ENCODE data around the gene NFKBIB.
"Not testable (repeated sequence)": the region's sequence is repeated elsewhere in the genome, so short reads cannot be mapped to it uniquely, and the experiment has no call there.

NFKBIB gene

GRCh38 chr19:38941466-38941865 lies 41.7 kb downstream of the NFKBIB start:
- H3K4me3 ChIP-seq (ENCODE audit: low read depth, low read length); H3K36me3 ChIP-seq (ENCODE audit: control insufficient read depth, insufficient read depth, low read length); H3K9me3 ChIP-seq (ENCODE audit: control insufficient read depth, insufficient read depth, low read length); H3K4me1 ChIP-seq (ENCODE audit: control insufficient read depth, insufficient read depth, low read length); H3K9ac ChIP-seq (ENCODE audit: low read depth, low read length); H3K27me3 ChIP-seq (ENCODE audit: control insufficient read depth, insufficient read depth, low read length): not testable (repeated sequence)

GRCh38 chr19:38941979-38942378 lies 42.2 kb downstream of the NFKBIB start:
- H3K4me3 ChIP-seq (ENCODE audit: low read depth, low read length) = no peak overlapping the region
- no peak overlapping the region for H3K9ac ChIP-seq (ENCODE audit: low read depth, low read length)
- no peaks in the 10 kb centered on the region for H3K4me1 ChIP-seq (ENCODE audit: control insufficient read depth, insufficient read depth, low read length)

GRCh38 chr19:38942471-38943181 lies 42.9 kb downstream of the NFKBIB start:
- H3K9me3 ChIP-seq (ENCODE audit: control insufficient read depth, insufficient read depth, low read length) = no peaks in the 10 kb centered on the region
- peaks cover 5% of the 10 kb centered on the region for H3K27me3 ChIP-seq (ENCODE audit: control insufficient read depth, insufficient read depth, low read length)
- no peaks in the 10 kb centered on the region for H3K4me1 ChIP-seq (ENCODE audit: control insufficient read depth, insufficient read depth, low read length)
- no peak overlapping the region for H3K9ac ChIP-seq (ENCODE audit: low read depth, low read length)
- no peak overlapping the region for H3K4me3 ChIP-seq (ENCODE audit: low read depth, low read length)
- peaks cover 6% of the 10 kb centered on the region for H3K36me3 ChIP-seq (ENCODE audit: control insufficient read depth, insufficient read depth, low read length)

More at GRCh38 chr19:38941979-38942378, 42.2 kb downstream of the NFKBIB start:
- Histone ChIP-seq H3K9me3 (ENCODE audit: control insufficient read depth, insufficient read depth, low read length) (no peaks in the 10 kb centered on the region), H3K36me3 (ENCODE audit: control insufficient read depth, insufficient read depth, low read length) (peaks cover 5% of the 10 kb centered on the region), H3K27me3 (ENCODE audit: control insufficient read depth, insufficient read depth, low read length) (peaks cover 8% of the 10 kb centered on the region)

GRCh38 chr19:38944981-38945506 lies 45.3 kb downstream of the NFKBIB start:
- no peaks in the 10 kb centered on the region for H3K4me1 ChIP-seq (ENCODE audit: control insufficient read depth, insufficient read depth, low read length)
- peaks cover 6% of the 10 kb centered on the region for H3K36me3 ChIP-seq (ENCODE audit: control insufficient read depth, insufficient read depth, low read length)
- H3K4me3 ChIP-seq (ENCODE audit: low read depth, low read length) = no peak overlapping the region
- peaks cover 2% of the 10 kb centered on the region for H3K27me3 ChIP-seq (ENCODE audit: control insufficient read depth, insufficient read depth, low read length)
- no peak overlapping the region for H3K9ac ChIP-seq (ENCODE audit: low read depth, low read length)
- no peaks in the 10 kb centered on the region for H3K9me3 ChIP-seq (ENCODE audit: control insufficient read depth, insufficient read depth, low read length)

- Histone ChIP-seq H3K27me3 (ENCODE audit: control insufficient read depth, insufficient read depth, low read length) (peaks cover 3% of the 10 kb centered on the region), H3K9me3 (ENCODE audit: control insufficient read depth, insufficient read depth, low read length) (no peaks in the 10 kb centered on the region), H3K4me3 (ENCODE audit: low read depth, low read length) (no peak overlapping the region), H3K4me1 (ENCODE audit: control insufficient read depth, insufficient read depth, low read length) (no peaks in the 10 kb centered on the region), H3K36me3 (ENCODE audit: control insufficient read depth, insufficient read depth, low read length) (peaks cover 6% of the 10 kb centered on the region), H3K9ac (ENCODE audit: low read depth, low read length) (no peak overlapping the region)
Measured at GRCh38 chr19:38945562-38946228, 45.9 kb downstream of the NFKBIB start.

- no peaks in the 10 kb centered on the region for H3K4me1 ChIP-seq (ENCODE audit: control insufficient read depth, insufficient read depth, low read length)
- no peaks in the 10 kb centered on the region for H3K9me3 ChIP-seq (ENCODE audit: control insufficient read depth, insufficient read depth, low read length)
- peaks cover 6% of the 10 kb centered on the region for H3K36me3 ChIP-seq (ENCODE audit: control insufficient read depth, insufficient read depth, low read length)
- no peak overlapping the region for H3K4me3 ChIP-seq (ENCODE audit: low read depth, low read length)
- H3K27me3 ChIP-seq (ENCODE audit: control insufficient read depth, insufficient read depth, low read length) = peaks cover 3% of the 10 kb centered on the region
- no peak overlapping the region for H3K9ac ChIP-seq (ENCODE audit: low read depth, low read length)
Measured at GRCh38 chr19:38946229-38947010, 46.7 kb downstream of the NFKBIB start.

- no peaks in the 10 kb centered on the region for H3K9me3 ChIP-seq (ENCODE audit: control insufficient read depth, insufficient read depth, low read length)
- no peak overlapping the region for H3K9ac ChIP-seq (ENCODE audit: low read depth, low read length)
- H3K27me3 ChIP-seq (ENCODE audit: control insufficient read depth, insufficient read depth, low read length) = peaks cover 3% of the 10 kb centered on the region
- peaks cover 2% of the 10 kb centered on the region for H3K36me3 ChIP-seq (ENCODE audit: control insufficient read depth, insufficient read depth, low read length)
- H3K4me3 ChIP-seq (ENCODE audit: low read depth, low read length) = peak overlapping the region; percentile 62
- peaks cover 2% of the 10 kb centered on the region for H3K4me1 ChIP-seq (ENCODE audit: control insufficient read depth, insufficient read depth, low read length)
Measured at GRCh38 chr19:38949580-38950367, 50.0 kb downstream of the NFKBIB start.

- Histone ChIP-seq H3K9me3 (ENCODE audit: control insufficient read depth, insufficient read depth, low read length) (no peaks in the 10 kb centered on the region), H3K27me3 (ENCODE audit: control insufficient read depth, insufficient read depth, low read length) (peaks cover 3% of the 10 kb centered on the region), H3K9ac (ENCODE audit: low read depth, low read length) (no peak overlapping the region), H3K4me1 (ENCODE audit: control insufficient read depth, insufficient read depth, low read length) (peaks cover 2% of the 10 kb centered on the region), H3K36me3 (ENCODE audit: control insufficient read depth, insufficient read depth, low read length) (peaks cover 2% of the 10 kb centered on the region), H3K4me3 (ENCODE audit: low read depth, low read length) (no peak overlapping the region)
Measured at GRCh38 chr19:38951187-38951586, 51.4 kb downstream of the NFKBIB start.

- H3K9ac ChIP-seq (ENCODE audit: low read depth, low read length) = no peak overlapping the region
- H3K4me3 ChIP-seq (ENCODE audit: low read depth, low read length) = no peak overlapping the region
- no peaks in the 10 kb centered on the region for H3K9me3 ChIP-seq (ENCODE audit: control insufficient read depth, insufficient read depth, low read length)
- peaks cover 2% of the 10 kb centered on the region for H3K4me1 ChIP-seq (ENCODE audit: control insufficient read depth, insufficient read depth, low read length)
- H3K27me3 ChIP-seq (ENCODE audit: control insufficient read depth, insufficient read depth, low read length) = peaks cover 3% of the 10 kb centered on the region
- no peaks in the 10 kb centered on the region for H3K36me3 ChIP-seq (ENCODE audit: control insufficient read depth, insufficient read depth, low read length)
Measured at GRCh38 chr19:38952395-38953165, 52.8 kb downstream of the NFKBIB start.

- Histone ChIP-seq H3K4me1 (ENCODE audit: control insufficient read depth, insufficient read depth, low read length) (peaks cover 2% of the 10 kb centered on the region), H3K9ac (ENCODE audit: low read depth, low read length) (no peak overlapping the region), H3K27me3 (ENCODE audit: control insufficient read depth, insufficient read depth, low read length) (peaks cover 3% of the 10 kb centered on the region), H3K4me3 (ENCODE audit: low read depth, low read length) (no peak overlapping the region), H3K36me3 (ENCODE audit: control insufficient read depth, insufficient read depth, low read length) (no peaks in the 10 kb centered on the region), H3K9me3 (ENCODE audit: control insufficient read depth, insufficient read depth, low read length) (no peaks in the 10 kb centered on the region)
Measured at GRCh38 chr19:38953677-38954076, 53.9 kb downstream of the NFKBIB start.

All from iPS-15b (cell line).